Heart left ventricle (tissue), 16 donors: ENCODE data around the gene XRCC6. TPM values are rescaled to one million over a fixed set of nuclear protein-coding genes. Genes with fewer than 3 reads are reported as not detected.

Experiments
- ATAC-seq, 4 donors: fragments of 200-7000 bp; cut with Tn5 transposase; one replicate each; pipeline ENCODE4 v1.9.1; 2020 to 2022; ENCODE audit warnings: moderate library complexity in 4 of 4, mild to moderate bottlenecking in 3 of 4, moderate number of reproducible peaks in 1 of 4
- DNase-seq, 5 donors: peaks; one replicate each; pipeline ENCODE4 v3.0.0-alpha.2; 2020
- H3K27ac ChIP-seq, 12 donors: fragments of 200-600 bp; sonication (generic) in 4 of 12; one replicate each; pipeline versions ENCODE4 v1.5.0 to v1.8.0; 2016 to 2022; ENCODE audit warnings: mild to moderate bottlenecking in 2 of 12
- H3K27me3 ChIP-seq, 9 donors: fragments of 200-600 bp; sonication (generic) in 2 of 9; one replicate each; pipeline versions ENCODE4 v1.5.1 to v1.8.0; 2016 to 2022; ENCODE audit warnings: mild to moderate bottlenecking in 3 of 9
- H3K36me3 ChIP-seq, 9 donors: fragments of 200-600 bp; sonication (generic) in 2 of 9; one replicate each; pipeline versions ENCODE4 v1.5.0 to v1.8.0; 2018 to 2022; ENCODE audit warnings: mild to moderate bottlenecking in 2 of 9
- H3K4me1 ChIP-seq, 12 donors: fragments of 200-600 bp; sonication (generic) in 4 of 12; one replicate each; pipeline versions ENCODE4 v1.5.0 to v1.8.0; 2016 to 2022; ENCODE audit warnings: mild to moderate bottlenecking in 3 of 12
- H3K4me3 ChIP-seq, 12 donors: fragments of 200-600 bp; sonication (generic) in 4 of 12; one replicate each; pipeline versions ENCODE4 v1.5.0 to v1.8.0; 2017 to 2022; ENCODE audit warnings: mild to moderate bottlenecking in 9 of 12, moderate library complexity in 4 of 12
- H3K9me3 ChIP-seq, 12 donors: fragments of 200-600 bp; sonication (generic) in 4 of 12; one replicate each; pipeline versions ENCODE4 v1.5.0 to v1.8.0; 2016 to 2022; ENCODE audit warnings: mild to moderate bottlenecking in 1 of 12
- CTCF ChIP-seq, 12 donors: fragments of 200-600 bp; sonication (generic) in 4 of 12; IDR thresholded peaks; one replicate each; pipeline versions ENCODE4 v1.5.0 to v1.8.0; 2018 to 2022; ENCODE audit warnings: antibody characterized with exemption in 12 of 12, mild to moderate bottlenecking in 5 of 12
- POLR2A ChIP-seq, 2 donors: fragments of 450-650 bp; IDR thresholded peaks; one replicate each; pipeline ENCODE4 v1.6.1; 2017; ENCODE audit warnings: antibody characterized with exemption in 2 of 2, mild to moderate bottlenecking in 2 of 2, moderate library complexity in 2 of 2
- WGBS, 4 donors: extraction: QIAGEN DNeasy Blood & Tissue Kit in 2 of 4; methylation state at CpG; one replicate each; pipeline versions ENCODE4 v1.1.5 to v1.1.7; 2013 to 2018; 5-methylcytosine and 5-hydroxymethylcytosine counted together
- intact Hi-C, 10 donors: fragments of 100-400 bp; cut with DNase I; formaldehyde crosslinking; loops; one replicate each; pipeline versions ENCODE4 v1.11.1 to v1.14.2; 2022
- polyA plus RNA-seq, 2 donors: library from polyadenylated mRNA; stranded (reverse); fragments of 200-250 nt; gene quantifications; one replicate each; pipeline ENCODE4 v1.2.3, GENCODE V29; 2013
- total RNA-seq, 9 donors: library from RNA; depleted of rRNA in 2 of 9; stranded (reverse); fragments of >200 nt in 2 of 9; fragmentation: NEBNext Ultra II Directional in 3 of 9; extraction: Animal tissue kit (Norgen Biotek cat#: 25700) in 3 of 9; gene quantifications; one replicate each; pipeline versions ENCODE4 v1.1.0 to v1.2.4, GENCODE V29; 2016 to 2023
- donor health status: ischemic (EF 13 %, LVEDD 7.1; RV severe dilation, severe dysfunction).
- donor health status: healthy with polysubstance abuse.
- donor health status: DM: no; HTN: yes; CAD: no.
- donor health status: DM: no; HTN: no; CAD: no.
- donor health status: ischemic (EF 25% LVEDD 6.9; RV normal size, moderate dysfunction).
- donor health status: ischemic (EF 25% LVEDD 5.7; RV mildly dilated, moderate dysfunction).
- donor health status: healthy.
- donor health status: DM: yes; HTN: yes; CAD: no.
- donor health status: ischemic (EF 35%, LVEDD 5.7; RV mildly dilated, moderate dysfunction).
- donor health status: nonischemic (EF 11% LVEDD 7.7; RV severe dilation, severe dysfunction).
- donor health status: DM: yes; HTN: yes; CAD: no.
- donor health status: PGD.
- donor health status: ischemic (EF 29% LVEDD 5.4; RV normal size, mild dysfunction).
- donor health status: nonischemic (EF 23%, LVEDD 6.1; RV moderate dilation, normal function).

Gene XRCC6
- total and polyA plus RNA-seq, 11 donors, result 123 to 231 (median 176) TPM

- no peak for ATAC-seq
- Histone ChIP-seq H3K36me3 (peaks cover 0 to 100% (median 98%) of the 10 kb centered on the region in 9 donors), H3K27ac (no peak overlapping the region), H3K4me3 (no peak overlapping the region), H3K27me3 (no peaks in the 10 kb centered on the region), H3K4me1 (peaks cover 0 to 13% (median 0%) of the 10 kb centered on the region in 12 donors), H3K9me3 (no peaks in the 10 kb centered on the region)
- intact Hi-C loops, result no loop called here
- 88 to 97% (median 95%) methylated on average over 6 of the region's 6 CpGs for WGBS, 4 donors
- no peak for DNase-seq
- TF ChIP-seq POLR2A (IDR thresholded peaks at IDR 0.05), result no peak
- no peak for TF ChIP-seq CTCF (IDR thresholded peaks at IDR 0.05)
Observed at GRCh38 chr22:41642331-41643110, 21.4 kb downstream of the XRCC6 start.

- Histone ChIP-seq H3K4me1 (peaks cover 0 to 10% (median 0%) of the 10 kb centered on the region in 12 donors), H3K27me3 (no peaks in the 10 kb centered on the region), H3K4me3 (no peak overlapping the region), H3K9me3 (no peaks in the 10 kb centered on the region), H3K36me3 (peaks cover 2 to 99% (median 97%) of the 10 kb centered on the region in 9 donors), H3K27ac (no peak overlapping the region)
- intact Hi-C loops, result loop anchor here in 1 of 10 donors (2.0 kb wide), 1 partner anchor 23 kb away; no protein-coding TSS in a partner anchor
- TF ChIP-seq CTCF (IDR thresholded peaks at IDR 0.05) (no peak), POLR2A (IDR thresholded peaks at IDR 0.05) (no peak)
- ATAC-seq (no peak), DNase-seq (no peak)
- 76 to 90% (median 84%) methylated on average over 2 to 3 of the region's 3 CpGs for WGBS, 4 donors
Observed at GRCh38 chr22:41647771-41648170, 26.7 kb downstream of the XRCC6 start.

GRCh38 chr22:41648432-41648831 lies 27.3 kb downstream of the XRCC6 start:
- TF ChIP-seq CTCF (IDR thresholded peaks at IDR 0.05) (no peak), POLR2A (IDR thresholded peaks at IDR 0.05) (no peak)
- H3K27me3 ChIP-seq, result no peaks in the 10 kb centered on the region
- peaks cover 2 to 99% (median 97%) of the 10 kb centered on the region in 9 donors for H3K36me3 ChIP-seq
- WGBS, 4 donors, result 94 to 96% (median 95%) methylated on average over 1 of the region's 1 CpG
- H3K27ac ChIP-seq, result no peak overlapping the region
- H3K9me3 ChIP-seq, result no peaks in the 10 kb centered on the region
- H3K4me3 ChIP-seq, result no peak overlapping the region
- intact Hi-C loops, result loop anchor here in 1 of 10 donors (2.0 kb wide), 1 partner anchor 24 kb away; no protein-coding TSS in a partner anchor
- peaks cover 0 to 10% (median 0%) of the 10 kb centered on the region in 12 donors for H3K4me1 ChIP-seq
- ATAC-seq (no peak), DNase-seq (no peak)

DNA sequence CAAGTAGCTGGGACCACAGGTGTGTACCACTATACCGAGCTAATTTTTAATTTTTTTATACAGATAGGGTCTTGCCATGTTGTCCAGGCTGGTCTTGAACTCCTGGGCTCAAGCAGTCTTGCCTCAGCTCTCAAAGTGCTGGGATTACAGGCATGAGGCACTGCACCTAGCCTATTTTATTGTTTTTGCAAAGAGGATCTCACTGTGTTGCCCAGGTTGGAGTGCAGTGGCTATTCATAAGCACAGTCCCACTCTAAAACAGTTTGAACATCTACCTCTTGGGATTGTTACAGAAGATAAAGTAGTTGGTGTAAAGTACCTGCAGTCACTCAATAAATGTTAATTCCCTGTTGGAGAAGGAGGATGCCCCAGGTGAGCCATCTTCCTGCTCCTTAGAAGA lies 29.1 kb downstream of the XRCC6 start:
- H3K4me3 ChIP-seq, result no peak overlapping the region
- H3K36me3 ChIP-seq, result peaks cover 9 to 99% (median 98%) of the 10 kb centered on the region in 9 donors
- TF ChIP-seq CTCF (IDR thresholded peaks at IDR 0.05), result no peak
- no peak for TF ChIP-seq POLR2A (IDR thresholded peaks at IDR 0.05)
- H3K9me3 ChIP-seq, result no peaks in the 10 kb centered on the region
- no peaks in the 10 kb centered on the region for H3K27me3 ChIP-seq
- intact Hi-C loops, result no loop called here
- no peak overlapping the region for H3K27ac ChIP-seq
- 90 to 100% (median 97%) methylated on average over 1 of the region's 1 CpG for WGBS, 4 donors
- DNase-seq (no peak), ATAC-seq (no peak)
- peaks cover 0 to 10% (median 0%) of the 10 kb centered on the region in 12 donors for H3K4me1 ChIP-seq
